Measurements from ENCODE around the gene PPIF.

- no peak for TF ChIP-seq CTCF (IDR thresholded peaks at IDR 0.05; ENCODE audit: low read depth, low read length, poor library complexity, severe bottlenecking)
- TF ChIP-seq EZH2phosphoT487 (IDR thresholded peaks at IDR 0.05; ENCODE audit: borderline replicate concordance, low read length) = no peak
These were observed 30.5 kb downstream of the PPIF start for GRCh38 chr10:79377557-79378382.
